HepG2 (cell line): Measurements from ENCODE around the gene CLEC3A. TPM values are rescaled to one million over a fixed set of nuclear protein-coding genes. Genes with fewer than 3 reads are reported as not detected.

Experiments
- BCL6 ChIP-seq: IDR thresholded peaks from 2 replicates; pipeline ENCODE4 v1.6.1; 2016; ENCODE audit warnings: missing genetic modification reagents, missing compliant biosample characterization
- FLYWCH1 ChIP-seq: sonication (generic); formaldehyde crosslinking; IDR thresholded peaks from 2 replicates; pipeline ENCODE4 v1.8.1; 2023; ENCODE audit warnings: mild to moderate bottlenecking, missing genetic modification reagents
- GABPA ChIP-seq, 2 experiments: IDR thresholded peaks; 2 replicates each; pipeline ENCODE4 v1.6.1; 2011 to 2016; ENCODE audit warnings: low read depth in 2 of 2, low read length in 1 of 2, missing biosample characterization in 1 of 2, missing genetic modification characterization in 1 of 2
- MTA3 ChIP-seq: sonication (generic); formaldehyde crosslinking; IDR thresholded peaks from 2 replicates; pipeline ENCODE4 v1.4.0; 2020; ENCODE audit warnings: missing genetic modification reagents
- NFE2L2 ChIP-seq: fragments of 150-350 bp; IDR thresholded peaks from 2 replicates; pipeline ENCODE4 v1.6.1; 2014; ENCODE audit warnings: low read length
- NR3C1 ChIP-seq: sonication (generic); formaldehyde crosslinking; IDR thresholded peaks from 2 replicates; pipeline ENCODE4 v1.4.0; 2020; ENCODE audit warnings: missing genetic modification reagents
- POLR2A ChIP-seq, 2 experiments: IDR thresholded peaks; 2 replicates each; pipeline ENCODE4 v1.6.1; 2011; ENCODE audit warnings: low read depth in 2 of 2, low read length in 2 of 2, mild to moderate bottlenecking in 1 of 2, moderate library complexity in 1 of 2; ENCODE audit not compliant: insufficient read depth in 1 of 2
- SAP130 ChIP-seq: IDR thresholded peaks from 2 replicates; pipeline ENCODE4 v1.6.1; 2016; ENCODE audit warnings: low read depth
- TEAD2 ChIP-seq: sonication (generic); formaldehyde crosslinking; IDR thresholded peaks from 2 replicates; pipeline ENCODE4 v1.9.0; 2021; ENCODE audit warnings: missing genetic modification reagents
- TFAP4 ChIP-seq: sonication (generic); IDR thresholded peaks from 2 replicates; pipeline ENCODE4 v1.6.1; 2016; ENCODE audit warnings: low read depth, borderline replicate concordance
- ZBTB1 ChIP-seq: sonication (generic); formaldehyde crosslinking; IDR thresholded peaks from 2 replicates; pipeline ENCODE4 v1.4.0; 2020; ENCODE audit warnings: missing genetic modification reagents, borderline replicate concordance
- ZBTB34 ChIP-seq: sonication (generic); formaldehyde crosslinking; IDR thresholded peaks from 2 replicates; pipeline ENCODE4 v1.8.0; 2022; ENCODE audit warnings: mild to moderate bottlenecking, missing genetic modification reagents
- ZMAT5 ChIP-seq: sonication (generic); formaldehyde crosslinking; IDR thresholded peaks from 2 replicates; pipeline ENCODE4 v1.5.0; 2020; ENCODE audit warnings: mild to moderate bottlenecking, low read depth, missing genetic modification reagents, borderline replicate concordance
- ZNF253 ChIP-seq: sonication (generic); formaldehyde crosslinking; IDR thresholded peaks from 2 replicates; pipeline ENCODE4 v1.8.0; 2022; ENCODE audit warnings: mild to moderate bottlenecking, missing genetic modification reagents, borderline replicate concordance
- ZNF282 ChIP-seq: fragments of 450-650 bp; IDR thresholded peaks from 2 replicates; pipeline ENCODE4 v1.6.1; 2018; ENCODE audit not compliant: partially characterized antibody
- ZNF292 ChIP-seq: sonication (generic); formaldehyde crosslinking; IDR thresholded peaks from 2 replicates; pipeline ENCODE4 v1.8.1; 2022; ENCODE audit warnings: mild to moderate bottlenecking, low read depth, missing genetic modification reagents, borderline replicate concordance
- ZNF326 ChIP-seq: sonication (generic); formaldehyde crosslinking; IDR thresholded peaks from 2 replicates; pipeline ENCODE4 v1.4.0; 2020; ENCODE audit warnings: missing genetic modification reagents, borderline replicate concordance
- ZNF501 ChIP-seq: sonication (generic); formaldehyde crosslinking; IDR thresholded peaks from 2 replicates; pipeline ENCODE4 v1.5.1; 2020; ENCODE audit warnings: mild to moderate bottlenecking, moderate library complexity, missing genetic modification reagents
- ZNF572 ChIP-seq: sonication (generic); formaldehyde crosslinking; IDR thresholded peaks from 2 replicates; pipeline ENCODE4 v1.5.1; 2020; ENCODE audit warnings: mild to moderate bottlenecking, missing genetic modification reagents
- ZNF775 ChIP-seq: sonication (generic); formaldehyde crosslinking; IDR thresholded peaks from 2 replicates; pipeline ENCODE4 v1.4.0; 2020; ENCODE audit warnings: missing genetic modification reagents, mild to moderate bottlenecking, moderate library complexity, borderline replicate concordance
- ZNF776 ChIP-seq: sonication (generic); formaldehyde crosslinking; IDR thresholded peaks from 2 replicates; pipeline ENCODE4 v1.4.0; 2020; ENCODE audit warnings: mild to moderate bottlenecking, missing genetic modification reagents
- ZNF83 ChIP-seq: sonication (generic); formaldehyde crosslinking; IDR thresholded peaks from 2 replicates; pipeline ENCODE4 v1.4.0; 2020; ENCODE audit warnings: missing genetic modification reagents, mild to moderate bottlenecking, borderline replicate concordance
- polyA plus RNA-seq, 8 experiments: library from polyadenylated mRNA; depleted of rRNA in 3 of 8; stranded (reverse) in 7 of 8; unstranded in 1 of 8; fragments of >200 nt; fragmentation: Illumina TruSeq in 4 of 8; extraction: Trizol in 4 of 8; gene quantifications; 2 replicates each; pipeline versions ENCODE4 v1.2.1 to v1.2.3, GENCODE V29; 2011 to 2016; ENCODE audit warnings: low read depth in 4 of 8, missing spikeins in 1 of 8, mixed read lengths in 1 of 8; ENCODE audit not compliant: insufficient read depth in 1 of 8
- total RNA-seq, 5 experiments: library from RNA; depleted of rRNA; stranded (reverse); fragments of >200 nt; fragmentation: Illumina TruSeq; extraction: Trizol; gene quantifications; 2 replicates each; pipeline ENCODE4 v1.2.3, GENCODE V29; 2016; ENCODE audit warnings: low read depth in 1 of 5
- TF ChIP-seq, protein P1 (sequence below): sonication (generic); formaldehyde crosslinking; IDR thresholded peaks from 2 replicates; pipeline ENCODE4 v1.5.0; 2020; ENCODE audit warnings: mild to moderate bottlenecking, missing genetic modification reagents
- TF ChIP-seq, protein P2 (sequence below): sonication (generic); formaldehyde crosslinking; IDR thresholded peaks from 2 replicates; pipeline ENCODE4 v1.8.1; 2022; ENCODE audit warnings: mild to moderate bottlenecking, missing genetic modification reagents

CLEC3A gene
- total and polyA plus RNA-seq, 2 of the 13 experiments (the other 11 are each of a cell fraction or from before 2014, with no cell fraction given) = not detected

- TF ChIP-seq ZNF282 (no peak), ZNF572 (CRISPR knock-in tag) (peak; percentile 23; the same call in 1 of the 2 replicates), GABPA (IDR thresholded peaks at IDR 0.05; ENCODE audit: low read depth, low read length) (no peak), GABPA (CRISPR knock-in tag; IDR thresholded peaks at IDR 0.05; ENCODE audit: low read depth) (no peak), ZNF253 (CRISPR knock-in tag) (peak; percentile 71; the same call in 1 of the 2 replicates), TEAD2 (CRISPR knock-in tag) (peak; percentile 97), ZMAT5 (CRISPR knock-in tag) (peak; percentile 95), ZNF292 (CRISPR knock-in tag) (no peak), ZNF326 (CRISPR knock-in tag) (no peak), ZBTB34 (CRISPR knock-in tag) (no peak), ZNF83 (CRISPR knock-in tag) (peak; percentile 99), ZNF775 (CRISPR knock-in tag) (peak; percentile 76; the same call in 1 of the 2 replicates), MTA3 (CRISPR knock-in tag) (no peak; the same call in 1 of the 2 replicates), ZNF501 (CRISPR knock-in tag) (peak; percentile 98), POLR2A (IDR thresholded peaks at IDR 0.05; ENCODE audit: insufficient read depth in 1 of 2, low read depth in 2 of 2, low read length in 2 of 2) (no peak), FLYWCH1 (CRISPR knock-in tag) (peak; percentile 92), BCL6 (CRISPR knock-in tag) (peak; percentile 70), ZNF776 (CRISPR knock-in tag) (peak; percentile 98), NR3C1 (CRISPR knock-in tag) (0 out of 2 replicates have a peak, but pooled peaks have one; percentile 68), ZBTB1 (peak; percentile 92; the same call in 1 of the 2 replicates), TFAP4 (peak; percentile 38; the same call in 1 of the 2 replicates), SAP130 (CRISPR knock-in tag) (peak; percentile 88), NFE2L2 (no peak)
- TF ChIP-seq, protein P1, sequence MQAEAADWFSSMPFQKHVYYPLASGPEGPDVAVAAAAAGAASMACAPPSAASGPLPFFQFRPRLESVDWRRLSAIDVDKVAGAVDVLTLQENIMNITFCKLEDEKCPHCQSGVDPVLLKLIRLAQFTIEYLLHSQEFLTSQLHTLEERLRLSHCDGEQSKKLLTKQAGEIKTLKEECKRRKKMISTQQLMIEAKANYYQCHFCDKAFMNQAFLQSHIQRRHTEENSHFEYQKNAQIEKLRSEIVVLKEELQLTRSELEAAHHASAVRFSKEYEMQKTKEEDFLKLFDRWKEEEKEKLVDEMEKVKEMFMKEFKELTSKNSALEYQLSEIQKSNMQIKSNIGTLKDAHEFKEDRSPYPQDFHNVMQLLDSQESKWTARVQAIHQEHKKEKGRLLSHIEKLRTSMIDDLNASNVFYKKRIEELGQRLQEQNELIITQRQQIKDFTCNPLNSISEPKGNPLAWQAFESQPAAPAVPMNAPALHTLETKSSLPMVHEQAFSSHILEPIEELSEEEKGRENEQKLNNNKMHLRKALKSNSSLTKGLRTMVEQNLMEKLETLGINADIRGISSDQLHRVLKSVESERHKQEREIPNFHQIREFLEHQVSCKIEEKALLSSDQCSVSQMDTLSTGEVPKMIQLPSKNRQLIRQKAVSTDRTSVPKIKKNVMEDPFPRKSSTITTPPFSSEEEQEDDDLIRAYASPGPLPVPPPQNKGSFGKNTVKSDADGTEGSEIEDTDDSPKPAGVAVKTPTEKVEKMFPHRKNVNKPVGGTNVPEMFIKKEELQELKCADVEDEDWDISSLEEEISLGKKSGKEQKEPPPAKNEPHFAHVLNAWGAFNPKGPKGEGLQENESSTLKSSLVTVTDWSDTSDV (CRISPR knock-in tag) = peak; percentile 98; the same call in 1 of the 2 replicates
- TF ChIP-seq, protein P2, sequence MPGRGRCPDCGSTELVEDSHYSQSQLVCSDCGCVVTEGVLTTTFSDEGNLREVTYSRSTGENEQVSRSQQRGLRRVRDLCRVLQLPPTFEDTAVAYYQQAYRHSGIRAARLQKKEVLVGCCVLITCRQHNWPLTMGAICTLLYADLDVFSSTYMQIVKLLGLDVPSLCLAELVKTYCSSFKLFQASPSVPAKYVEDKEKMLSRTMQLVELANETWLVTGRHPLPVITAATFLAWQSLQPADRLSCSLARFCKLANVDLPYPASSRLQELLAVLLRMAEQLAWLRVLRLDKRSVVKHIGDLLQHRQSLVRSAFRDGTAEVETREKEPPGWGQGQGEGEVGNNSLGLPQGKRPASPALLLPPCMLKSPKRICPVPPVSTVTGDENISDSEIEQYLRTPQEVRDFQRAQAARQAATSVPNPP (CRISPR knock-in tag) = peak; percentile 90; the same call in 1 of the 2 replicates
These were observed 23.7 kb downstream of the CLEC3A start (continued) for GRCh38 chr16:78045865-78046581.
